Keratinocyte (primary cell): Measurements from ENCODE around the gene CHIA.

Experiments
- EZH2 ChIP-seq: IDR thresholded peaks from one replicate; pipeline ENCODE4 v1.6.1; 2012; ENCODE audit warnings: inconsistent platforms, mild to moderate bottlenecking, low read length, moderate library complexity
- TF ChIP-seq, protein P1 (sequence below), 3 experiments: IDR thresholded peaks in 1 of 3; conservative IDR thresholded peaks in 1 of 3; optimal IDR thresholded peaks in 1 of 3; 2 replicates in 2 of 3; 3 replicates in 1 of 3; pipeline versions ENCODE3 to v1.5.1; 2011; ENCODE audit warnings: low read length in 3 of 3, mild to moderate bottlenecking in 3 of 3, moderate library complexity in 2 of 3, control low read depth in 1 of 3, inconsistent platforms in 1 of 3; ENCODE audit not compliant: insufficient read depth in 2 of 3; ENCODE audit errors: extremely low read depth in 1 of 3

DNA sequence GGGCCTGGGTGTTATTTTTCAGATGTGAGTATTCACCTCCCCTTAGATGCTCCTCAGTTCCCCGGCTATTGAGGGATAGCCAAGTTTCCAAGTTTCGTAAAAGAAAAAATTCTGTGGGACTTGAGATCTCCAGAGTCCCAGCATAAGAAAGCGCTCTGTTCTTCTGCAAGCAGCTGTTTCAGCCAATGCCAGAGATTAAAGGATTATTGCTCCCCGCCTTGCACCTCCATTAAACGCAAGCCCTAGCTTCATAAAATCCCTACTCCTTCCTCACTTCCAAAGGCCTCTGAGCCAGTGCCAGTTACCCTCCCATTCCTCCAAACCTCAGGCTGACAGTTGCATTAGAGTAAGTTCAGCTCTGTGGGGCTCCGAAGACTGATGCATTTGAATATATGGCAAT lies 56.4 kb downstream of the CHIA start:
- no peak for TF ChIP-seq EZH2
- TF ChIP-seq, protein P1, sequence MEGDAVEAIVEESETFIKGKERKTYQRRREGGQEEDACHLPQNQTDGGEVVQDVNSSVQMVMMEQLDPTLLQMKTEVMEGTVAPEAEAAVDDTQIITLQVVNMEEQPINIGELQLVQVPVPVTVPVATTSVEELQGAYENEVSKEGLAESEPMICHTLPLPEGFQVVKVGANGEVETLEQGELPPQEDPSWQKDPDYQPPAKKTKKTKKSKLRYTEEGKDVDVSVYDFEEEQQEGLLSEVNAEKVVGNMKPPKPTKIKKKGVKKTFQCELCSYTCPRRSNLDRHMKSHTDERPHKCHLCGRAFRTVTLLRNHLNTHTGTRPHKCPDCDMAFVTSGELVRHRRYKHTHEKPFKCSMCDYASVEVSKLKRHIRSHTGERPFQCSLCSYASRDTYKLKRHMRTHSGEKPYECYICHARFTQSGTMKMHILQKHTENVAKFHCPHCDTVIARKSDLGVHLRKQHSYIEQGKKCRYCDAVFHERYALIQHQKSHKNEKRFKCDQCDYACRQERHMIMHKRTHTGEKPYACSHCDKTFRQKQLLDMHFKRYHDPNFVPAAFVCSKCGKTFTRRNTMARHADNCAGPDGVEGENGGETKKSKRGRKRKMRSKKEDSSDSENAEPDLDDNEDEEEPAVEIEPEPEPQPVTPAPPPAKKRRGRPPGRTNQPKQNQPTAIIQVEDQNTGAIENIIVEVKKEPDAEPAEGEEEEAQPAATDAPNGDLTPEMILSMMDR (optimal IDR thresholded peaks at IDR 0.05 in 1 of 3, IDR thresholded peaks at IDR 0.05 in 1 of 3, conservative IDR thresholded peaks at IDR 0.05 in 1 of 3; ENCODE audit: extremely low read depth in 1 of 3, insufficient read depth in 2 of 3, low read length in 3 of 3) = no peak
